NOMO-1 (cell line): ENCODE results near the gene LRRC4C.
A peak's percentile ranks its signal among the peaks of the same experiment; 100 is the strongest.

Source experiments
- DNase-seq, 2 experiments: peaks; one replicate each; lab custom pipeline; 2025; ENCODE audit not compliant: unreplicated experiment in 2 of 2; lab: John Stamatoyannopoulos, UW

Gene LRRC4C

GRCh38 chr11:40149721-40150120 is 1309.7 kb downstream of the LRRC4C start:
- no peak for DNase-seq

GRCh38 chr11:40140560-40140959 is 1318.9 kb downstream of the LRRC4C start:
- no peak for DNase-seq

GRCh38 chr11:40139536-40139935 is 1319.9 kb downstream of the LRRC4C start:
- no peak for DNase-seq

GRCh38 chr11:40139066-40139465 is 1320.4 kb downstream of the LRRC4C start:
- DNase-seq, result no peak

- DNase-seq, result no peak
Measured at GRCh38 chr11:40134820-40135570, 1324.5 kb downstream of the LRRC4C start.

- no peak for DNase-seq
Measured at GRCh38 chr11:40133498-40133897, 1326.0 kb downstream of the LRRC4C start.

- no peak for DNase-seq
Measured at GRCh38 chr11:40132912-40133311, 1326.5 kb downstream of the LRRC4C start.

GRCh38 chr11:40130427-40130826 is 1329.0 kb downstream of the LRRC4C start:
- no peak for DNase-seq

- DNase-seq, result peak in 1 of 2 experiments; percentile 23
Measured at GRCh38 chr11:40129266-40129665, 1330.2 kb downstream of the LRRC4C start.

- peak in 1 of 2 experiments; percentile 5 for DNase-seq
Measured at GRCh38 chr11:40125054-40125453, 1334.4 kb downstream of the LRRC4C start.

- DNase-seq, result no peak
Measured at GRCh38 chr11:40119661-40120060, 1339.8 kb downstream of the LRRC4C start.

- no peak for DNase-seq
Measured at GRCh38 chr11:40118780-40119179, 1340.7 kb downstream of the LRRC4C start.

- DNase-seq, result no peak
Measured at GRCh38 chr11:40118026-40118425, 1341.4 kb downstream of the LRRC4C start.

- DNase-seq, result no peak
Measured at GRCh38 chr11:40104941-40105550, 1354.4 kb downstream of the LRRC4C start.

- no peak for DNase-seq
Measured at GRCh38 chr11:40100781-40101180, 1358.7 kb downstream of the LRRC4C start.

GRCh38 chr11:40100162-40100553 is 1359.3 kb downstream of the LRRC4C start:
- no peak for DNase-seq

GRCh38 chr11:40099426-40100161 is 1359.9 kb downstream of the LRRC4C start:
- peak; percentile 21 to 33 for DNase-seq

- no peak for DNase-seq
Measured at GRCh38 chr11:40095446-40095845, 1364.0 kb downstream of the LRRC4C start.

GRCh38 chr11:40094954-40095353 is 1364.5 kb downstream of the LRRC4C start:
- no peak for DNase-seq

GRCh38 chr11:40080434-40080833 is 1379.0 kb downstream of the LRRC4C start:
- DNase-seq, result no peak
